ENCODE measurements around the gene ANTXR1. TPM values are rescaled to one million over a fixed set of nuclear protein-coding genes. Genes with fewer than 3 reads are reported as not detected.
"Not testable (repeated sequence)": the region's sequence is repeated elsewhere in the genome, so short reads cannot be mapped to it uniquely, and the experiment has no call there.

ANTXR1 gene
- total and polyA plus RNA-seq, 5 donors from 2014 or later, result not detected

DNA sequence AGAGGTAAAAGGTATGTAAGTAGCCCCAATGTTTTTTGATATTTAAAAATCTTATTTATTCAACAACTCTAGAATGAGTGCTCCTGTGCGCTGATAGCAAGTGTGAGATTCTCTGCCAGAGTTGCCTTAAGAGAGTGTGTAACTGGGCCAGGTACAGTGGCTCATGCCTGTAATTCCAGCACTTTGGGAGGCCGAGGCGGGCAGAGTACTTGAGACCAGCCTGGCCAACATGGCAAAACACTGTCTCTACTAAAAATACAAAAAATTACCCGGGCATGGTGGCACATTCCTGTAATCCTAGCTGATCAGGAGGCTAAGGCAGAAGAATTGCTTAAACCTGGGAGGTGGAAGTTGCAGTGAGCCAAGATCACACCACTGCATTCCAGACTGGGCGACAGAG, 161.2 kb downstream of the ANTXR1 start:
- H3K4me3 ChIP-seq (ENCODE audit: low read depth, low read length); DNase-seq; H3K27ac Mint-ChIP-seq; H3K9me3 ChIP-seq (ENCODE audit: control insufficient read depth in 2 of 2, low read length in 2 of 2); H3K36me3 Mint-ChIP-seq; H3K36me3 ChIP-seq (ENCODE audit: control insufficient read depth, insufficient read depth, low read length); H3K4me3 Mint-ChIP-seq; H3K27me3 ChIP-seq (ENCODE audit: control insufficient read depth, insufficient read depth, low read length); H3K9me3 Mint-ChIP-seq; H3K27ac ChIP-seq (ENCODE audit: insufficient read depth, low read length, poor library complexity, severe bottlenecking); ATAC-seq (ENCODE audit: low read depth in 2 of 2); H3K4me1 ChIP-seq (ENCODE audit: control insufficient read depth, insufficient read depth, low read length, poor library complexity, severe bottlenecking); H3K4me1 Mint-ChIP-seq: not testable (repeated sequence)
- H3K27me3 Mint-ChIP-seq, result peaks cover 41% of the 10 kb centered on the region

DNA sequence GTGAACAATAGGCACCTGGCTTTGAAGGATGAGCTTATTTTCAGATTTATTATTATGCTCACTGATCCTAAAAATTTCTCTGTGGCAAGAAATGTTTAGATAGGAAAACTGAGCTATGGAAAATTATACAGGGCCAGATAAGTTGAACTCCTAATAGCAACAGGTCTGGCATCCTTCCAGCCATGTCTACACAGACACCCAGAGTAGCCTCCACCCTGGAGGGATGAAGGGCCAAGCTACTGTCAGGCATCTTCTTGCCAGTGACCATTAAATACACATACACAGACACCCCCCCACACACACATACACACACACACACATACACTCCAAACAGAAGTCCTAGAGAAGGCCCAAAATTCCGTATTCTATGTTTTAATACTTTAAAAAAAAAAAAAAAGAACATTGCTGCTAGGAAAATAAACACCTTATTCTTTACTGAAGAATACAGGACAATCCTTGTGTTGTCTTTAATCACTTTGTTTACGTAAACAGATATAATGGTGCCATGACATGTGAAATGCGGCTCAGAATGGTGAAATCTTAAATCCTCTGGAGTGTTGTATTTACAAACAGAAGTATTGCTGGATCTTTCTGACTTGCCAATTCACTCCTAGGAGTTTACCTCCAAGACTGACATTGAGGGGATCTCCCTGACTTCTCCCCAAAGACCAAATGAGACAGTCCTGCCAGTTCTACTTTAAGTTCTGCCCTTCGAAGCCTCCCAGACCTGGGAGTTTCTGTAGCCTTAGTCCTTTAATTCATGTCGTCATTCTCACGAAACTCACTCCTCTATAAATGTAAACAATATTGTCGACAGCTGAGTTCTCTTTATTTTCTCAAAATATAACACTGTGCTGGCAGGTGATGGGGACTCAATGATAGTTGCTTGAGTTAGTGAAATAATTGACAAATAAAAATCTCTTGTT, 163.1 kb downstream of the ANTXR1 start:
- Histone ChIP-seq H3K4me1 (ENCODE audit: control insufficient read depth, insufficient read depth, low read length, poor library complexity, severe bottlenecking) (no peaks in the 10 kb centered on the region), H3K36me3 (ENCODE audit: control insufficient read depth, insufficient read depth, low read length) (no peaks in the 10 kb centered on the region), H3K27me3 (ENCODE audit: control insufficient read depth, insufficient read depth, low read length) (peaks cover 2% of the 10 kb centered on the region), H3K4me3 (ENCODE audit: low read depth, low read length) (no peak overlapping the region), H3K9me3 (ENCODE audit: control insufficient read depth in 2 of 2, low read length in 2 of 2) (no peaks in the 10 kb centered on the region), H3K27ac (ENCODE audit: insufficient read depth, low read length, poor library complexity, severe bottlenecking) (no peak overlapping the region)
- no peaks in the 10 kb centered on the region for H3K4me1 Mint-ChIP-seq
- DNase-seq (no peak), ATAC-seq (ENCODE audit: low read depth in 2 of 2) (no peak)
- no peak overlapping the region for H3K4me3 Mint-ChIP-seq
- H3K36me3 Mint-ChIP-seq, result no peaks in the 10 kb centered on the region
- H3K27me3 Mint-ChIP-seq, result peaks cover 40% of the 10 kb centered on the region
- H3K27ac Mint-ChIP-seq, result peak overlapping the region in 1 of 3 donors; percentile 11
- no peaks in the 10 kb centered on the region for H3K9me3 Mint-ChIP-seq

- no peaks in the 10 kb centered on the region for H3K36me3 Mint-ChIP-seq
- peaks cover 39% of the 10 kb centered on the region for H3K27me3 Mint-ChIP-seq
- no peaks in the 10 kb centered on the region for H3K9me3 Mint-ChIP-seq
- peaks cover 2% of the 10 kb centered on the region for H3K27me3 ChIP-seq (ENCODE audit: control insufficient read depth, insufficient read depth, low read length)
- ATAC-seq (ENCODE audit: low read depth in 2 of 2) (no peak), DNase-seq (no peak)
- no peak overlapping the region for H3K4me3 ChIP-seq (ENCODE audit: low read depth, low read length)
- no peak overlapping the region for H3K4me3 Mint-ChIP-seq
- no peaks in the 10 kb centered on the region for H3K9me3 ChIP-seq (ENCODE audit: control insufficient read depth in 2 of 2, low read length in 2 of 2)
- no peaks in the 10 kb centered on the region for H3K4me1 Mint-ChIP-seq
- H3K4me1 ChIP-seq (ENCODE audit: control insufficient read depth, insufficient read depth, low read length, poor library complexity, severe bottlenecking), result no peaks in the 10 kb centered on the region
- H3K27ac ChIP-seq (ENCODE audit: insufficient read depth, low read length, poor library complexity, severe bottlenecking), result no peak overlapping the region
- no peak overlapping the region for H3K27ac Mint-ChIP-seq
- no peaks in the 10 kb centered on the region for H3K36me3 ChIP-seq (ENCODE audit: control insufficient read depth, insufficient read depth, low read length)
Observed at GRCh38 chr2:69177063-69177771, 164.2 kb downstream of the ANTXR1 start.

GRCh38 chr2:69177785-69178636, 165.0 kb downstream of the ANTXR1 start:
- H3K27me3 Mint-ChIP-seq, result peaks cover 35% of the 10 kb centered on the region
- no peak overlapping the region for H3K27ac Mint-ChIP-seq
- H3K36me3 Mint-ChIP-seq, result no peaks in the 10 kb centered on the region
- no peaks in the 10 kb centered on the region for H3K4me1 Mint-ChIP-seq
- ATAC-seq (ENCODE audit: low read depth in 2 of 2) (peak in 1 of 2 donors; percentile 34), DNase-seq (peak in 1 of 3 donors; percentile 6)
- H3K4me1 ChIP-seq (ENCODE audit: control insufficient read depth, insufficient read depth, low read length, poor library complexity, severe bottlenecking), result no peaks in the 10 kb centered on the region
- no peaks in the 10 kb centered on the region for H3K9me3 ChIP-seq (ENCODE audit: control insufficient read depth in 2 of 2, low read length in 2 of 2)
- H3K9me3 Mint-ChIP-seq, result no peaks in the 10 kb centered on the region
- H3K4me3 ChIP-seq (ENCODE audit: low read depth, low read length), result no peak overlapping the region
- H3K36me3 ChIP-seq (ENCODE audit: control insufficient read depth, insufficient read depth, low read length), result no peaks in the 10 kb centered on the region
- no peak overlapping the region for H3K4me3 Mint-ChIP-seq
- H3K27me3 ChIP-seq (ENCODE audit: control insufficient read depth, insufficient read depth, low read length), result peaks cover 2% of the 10 kb centered on the region
- no peak overlapping the region for H3K27ac ChIP-seq (ENCODE audit: insufficient read depth, low read length, poor library complexity, severe bottlenecking)

GRCh38 chr2:69178756-69179155, 165.8 kb downstream of the ANTXR1 start:
- H3K4me1 ChIP-seq (ENCODE audit: control insufficient read depth, insufficient read depth, low read length, poor library complexity, severe bottlenecking), result no peaks in the 10 kb centered on the region
- Mint-ChIP-seq H3K36me3 (no peaks in the 10 kb centered on the region), H3K4me1 (no peaks in the 10 kb centered on the region), H3K4me3 (no peak overlapping the region), H3K27me3 (peaks cover 34% of the 10 kb centered on the region), H3K27ac (no peak overlapping the region), H3K9me3 (no peaks in the 10 kb centered on the region)
- peaks cover 2% of the 10 kb centered on the region for H3K27me3 ChIP-seq (ENCODE audit: control insufficient read depth, insufficient read depth, low read length)
- H3K9me3 ChIP-seq (ENCODE audit: control insufficient read depth in 2 of 2, low read length in 2 of 2), result no peaks in the 10 kb centered on the region
- DNase-seq, result no peak
- no peak for ATAC-seq (ENCODE audit: low read depth in 2 of 2)
- no peak overlapping the region for H3K4me3 ChIP-seq (ENCODE audit: low read depth, low read length)
- H3K36me3 ChIP-seq (ENCODE audit: control insufficient read depth, insufficient read depth, low read length), result no peaks in the 10 kb centered on the region
- H3K27ac ChIP-seq (ENCODE audit: insufficient read depth, low read length, poor library complexity, severe bottlenecking), result no peak overlapping the region

- Mint-ChIP-seq H3K27me3 (peaks cover 28% of the 10 kb centered on the region), H3K4me3 (no peak overlapping the region), H3K9me3 (no peaks in the 10 kb centered on the region), H3K36me3 (no peaks in the 10 kb centered on the region), H3K27ac (no peak overlapping the region), H3K4me1 (no peaks in the 10 kb centered on the region)
- no peaks in the 10 kb centered on the region for H3K36me3 ChIP-seq (ENCODE audit: control insufficient read depth, insufficient read depth, low read length)
- ATAC-seq (ENCODE audit: low read depth in 2 of 2) (no peak), DNase-seq (no peak)
- H3K4me1 ChIP-seq (ENCODE audit: control insufficient read depth, insufficient read depth, low read length, poor library complexity, severe bottlenecking), result no peaks in the 10 kb centered on the region
- H3K9me3 ChIP-seq (ENCODE audit: control insufficient read depth in 2 of 2, low read length in 2 of 2), result no peaks in the 10 kb centered on the region
- no peak overlapping the region for H3K27ac ChIP-seq (ENCODE audit: insufficient read depth, low read length, poor library complexity, severe bottlenecking)
- no peak overlapping the region for H3K4me3 ChIP-seq (ENCODE audit: low read depth, low read length)
- H3K27me3 ChIP-seq (ENCODE audit: control insufficient read depth, insufficient read depth, low read length), result peaks cover 2% of the 10 kb centered on the region
Observed at GRCh38 chr2:69180227-69180626, 167.2 kb downstream of the ANTXR1 start.

DNA sequence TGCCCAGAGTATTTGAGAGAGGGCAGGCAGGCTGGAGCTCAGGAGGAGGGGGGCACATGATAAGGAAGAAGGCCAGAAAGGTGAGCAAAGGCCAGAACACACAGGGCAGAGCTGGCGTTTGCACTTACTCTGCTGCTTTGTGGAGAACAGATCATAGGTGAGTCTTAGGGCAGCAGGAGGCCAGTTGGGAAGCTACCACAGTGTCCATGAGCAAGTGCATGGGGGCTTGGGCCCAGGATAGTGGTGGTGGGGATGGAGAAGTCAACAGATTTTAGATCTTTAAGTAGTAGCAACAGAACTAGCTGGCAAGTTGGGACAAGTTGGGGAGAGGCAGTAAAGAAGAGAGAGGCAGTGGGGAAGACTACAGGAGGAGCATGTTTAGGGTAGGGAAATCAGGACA, 168.0 kb downstream of the ANTXR1 start:
- no peaks in the 10 kb centered on the region for H3K9me3 Mint-ChIP-seq
- no peaks in the 10 kb centered on the region for H3K9me3 ChIP-seq (ENCODE audit: control insufficient read depth in 2 of 2, low read length in 2 of 2)
- H3K27ac ChIP-seq (ENCODE audit: insufficient read depth, low read length, poor library complexity, severe bottlenecking), result no peak overlapping the region
- no peak overlapping the region for H3K4me3 ChIP-seq (ENCODE audit: low read depth, low read length)
- H3K27me3 ChIP-seq (ENCODE audit: control insufficient read depth, insufficient read depth, low read length), result peaks cover 2% of the 10 kb centered on the region
- ATAC-seq (ENCODE audit: low read depth in 2 of 2), result no peak
- H3K27me3 Mint-ChIP-seq, result peaks cover 22% of the 10 kb centered on the region
- no peak for DNase-seq
- H3K36me3 ChIP-seq (ENCODE audit: control insufficient read depth, insufficient read depth, low read length), result no peaks in the 10 kb centered on the region
- H3K27ac Mint-ChIP-seq, result no peak overlapping the region
- H3K4me1 Mint-ChIP-seq, result no peaks in the 10 kb centered on the region
- H3K4me1 ChIP-seq (ENCODE audit: control insufficient read depth, insufficient read depth, low read length, poor library complexity, severe bottlenecking), result no peaks in the 10 kb centered on the region
- no peaks in the 10 kb centered on the region for H3K36me3 Mint-ChIP-seq
- H3K4me3 Mint-ChIP-seq, result no peak overlapping the region

Measured in CD4-positive, CD25-positive, alpha-beta regulatory T cell (primary cell).